IMR-90 (cell line): ENCODE measurements around the gene RIC3. TPM values are rescaled to one million over a fixed set of nuclear protein-coding genes. Genes with fewer than 3 reads are reported as not detected.

Source experiments
- ATAC-seq: fragments of 200-7000 bp; cut with Tn5 transposase; 2 replicates; pipeline ENCODE4 v1.9.1; 2020; ENCODE audit warnings: low read depth, mild to moderate bottlenecking, moderate library complexity
- BruUV-seq: library from RNA; stranded (reverse); fragments of 400-500 nt; replicated peaks from 2 replicates; lab custom pipeline; 2021; lab: Mats Ljungman, UMichigan
- CTCF ChIA-PET: fragments of 300-600 bp; formaldehyde crosslinking; extraction: SDS; loops from one replicate; lab custom pipeline; 2021; ENCODE audit warnings: antibody characterized with exemption; lab: Yijun Ruan, JAX
- POLR2A ChIA-PET: fragments of 300-600 bp; sonication (Branson Sonifier 250); formaldehyde crosslinking; loops from one replicate; lab custom pipeline; 2022; ENCODE audit warnings: antibody characterized with exemption; ENCODE audit not compliant: unreplicated experiment; lab: Charles Lee
- DNase-seq: peaks from one replicate; pipeline ENCODE4 v3.0.0; 2013
- H2AFZ ChIP-seq: replicated peaks from 2 replicates; pipeline ENCODE3; 2013; ENCODE audit warnings: low read length, mild to moderate bottlenecking; ENCODE audit not compliant: poor library complexity
- H2AK5ac ChIP-seq: 2 replicates; pipeline ENCODE4 v1.6.1; 2013; ENCODE audit warnings: low read depth, low read length, inconsistent platforms
- H2AK9ac ChIP-seq: replicated peaks from 2 replicates; pipeline ENCODE3; 2013; ENCODE audit warnings: mild to moderate bottlenecking, low read depth, low read length, moderate library complexity; ENCODE audit not compliant: poor library complexity
- H2BK120ac ChIP-seq: 2 replicates; pipeline ENCODE4 v1.6.1; 2013; ENCODE audit warnings: low read depth, low read length, inconsistent platforms
- H2BK15ac ChIP-seq: 3 replicates; pipeline ENCODE4 v1.6.1; 2013; ENCODE audit warnings: low read depth, low read length, inconsistent platforms
- H2BK20ac ChIP-seq: 2 replicates; pipeline ENCODE4 v1.6.1; 2013; ENCODE audit warnings: low read depth, mild to moderate bottlenecking, inconsistent platforms, low read length, moderate library complexity
- H2BK5ac ChIP-seq: 2 replicates; pipeline ENCODE4 v1.6.1; 2013; ENCODE audit warnings: mild to moderate bottlenecking, low read depth, low read length, inconsistent platforms; ENCODE audit not compliant: poor library complexity, severe bottlenecking
- H3K14ac ChIP-seq: replicated peaks from 2 replicates; pipeline ENCODE4 v1.6.1; 2013; ENCODE audit warnings: low read depth, low read length, inconsistent platforms
- H3K18ac ChIP-seq: 2 replicates; pipeline ENCODE4 v1.6.1; 2013; ENCODE audit warnings: low read depth, low read length, control low read depth
- H3K23ac ChIP-seq: 2 replicates; pipeline ENCODE4 v1.6.1; 2013; ENCODE audit warnings: low read depth, low read length, inconsistent platforms
- H3K27ac ChIP-seq: 2 replicates; pipeline ENCODE4 v1.5.1; 2013; ENCODE audit warnings: mild to moderate bottlenecking, control low read depth, low read length; ENCODE audit not compliant: insufficient read depth
- H3K27me3 ChIP-seq: 2 replicates; pipeline ENCODE4 v1.6.1; 2013; ENCODE audit warnings: low read length; ENCODE audit not compliant: control insufficient read depth, insufficient read depth
- H3K36me3 ChIP-seq: 2 replicates; pipeline ENCODE4 v1.6.1; 2013; ENCODE audit warnings: low read length, mixed read lengths; ENCODE audit not compliant: control insufficient read depth, insufficient read depth
- H3K4ac ChIP-seq: 2 replicates; pipeline ENCODE4 v1.6.1; 2013; ENCODE audit warnings: low read depth, low read length, inconsistent platforms
- H3K4me1 ChIP-seq: 2 replicates; pipeline ENCODE4 v1.6.1; 2013; ENCODE audit warnings: low read length, mixed read lengths; ENCODE audit not compliant: control insufficient read depth, insufficient read depth
- H3K4me2 ChIP-seq: 2 replicates; pipeline ENCODE4 v1.6.1; 2013; ENCODE audit warnings: low read depth, mild to moderate bottlenecking, control low read depth, low read length, moderate library complexity
- H3K4me3 ChIP-seq: 2 replicates; pipeline ENCODE4 v1.5.1; 2013; ENCODE audit warnings: low read depth, mild to moderate bottlenecking, control low read depth, low read length, moderate library complexity; ENCODE audit not compliant: insufficient read depth
- H3K56ac ChIP-seq: 2 replicates; pipeline ENCODE4 v1.6.1; 2013; ENCODE audit warnings: low read length, inconsistent platforms; ENCODE audit not compliant: insufficient read depth; ENCODE audit errors: extremely low read depth
- H3K79me1 ChIP-seq, 2 experiments: 2 replicates each; pipeline ENCODE4 v1.6.1; 2013; ENCODE audit warnings: low read length in 2 of 2, inconsistent platforms in 1 of 2, low read depth in 1 of 2
- H3K9ac ChIP-seq: 2 replicates; pipeline ENCODE4 v1.6.1; 2013; ENCODE audit warnings: low read depth, low read length, control low read depth
- H3K9me1 ChIP-seq: 2 replicates; pipeline ENCODE4 v1.6.1; 2013; ENCODE audit warnings: low read length, inconsistent platforms; ENCODE audit not compliant: insufficient read depth
- H3K9me3 ChIP-seq: 2 replicates; pipeline ENCODE4 v1.6.1; 2013; ENCODE audit warnings: low read length; ENCODE audit not compliant: control insufficient read depth, insufficient read depth
- H4K20me1 ChIP-seq: 2 replicates; pipeline ENCODE4 v1.6.1; 2013; ENCODE audit warnings: low read length, inconsistent platforms; ENCODE audit not compliant: insufficient read depth
- H4K5ac ChIP-seq: 2 replicates; pipeline ENCODE4 v1.6.1; 2013; ENCODE audit warnings: mild to moderate bottlenecking, low read depth, low read length, control low read depth
- H4K8ac ChIP-seq, 2 experiments: 2 replicates each; pipeline ENCODE4 v1.6.1; 2013; ENCODE audit warnings: low read depth in 2 of 2, low read length in 2 of 2, control low read depth in 1 of 2, inconsistent platforms in 1 of 2
- H4K91ac ChIP-seq: 2 replicates; pipeline ENCODE4 v1.6.1; 2013; ENCODE audit warnings: low read depth, low read length, inconsistent platforms; ENCODE audit not compliant: insufficient read depth
- BHLHE40 ChIP-seq: fragments of 150-350 bp; IDR thresholded peaks from 2 replicates; pipeline ENCODE4 v1.6.1; 2016; ENCODE audit warnings: mild to moderate bottlenecking, low read depth, low read length
- USF2 ChIP-seq: fragments of 150-350 bp; IDR thresholded peaks from 2 replicates; pipeline ENCODE4 v1.6.1; 2017; ENCODE audit warnings: mild to moderate bottlenecking, antibody characterized with exemption, low read length, low read depth
- WGBS, 2 experiments: methylation state at CpG; one replicate each; pipeline versions ENCODE4 v1.1.5 to v1.1.7; 2013; ENCODE audit warnings: missing lambda C conversion rate in 2 of 2; ENCODE audit not compliant: insufficient read length in 1 of 2; ENCODE audit errors: extremely low coverage in 2 of 2; 5-methylcytosine and 5-hydroxymethylcytosine counted together
- dilution Hi-C: fragments of 300-500 bp; cut with HindIII; formaldehyde crosslinking; loops from one replicate; pipeline ENCODE4 v1.14.3; 2018; ENCODE audit warnings: low sequenced_read_pairs; ENCODE audit not compliant: unreplicated experiment
- in situ Hi-C: fragments of 300-500 bp; cut with MboI; formaldehyde crosslinking; loops from 3 replicates; pipeline ENCODE4 v1.14.3; 2019; ENCODE audit warnings: low sequenced_read_pairs, inconsistent platforms, mixed read lengths
- intact Hi-C: fragments of 100-400 bp; cut with micrococcal nuclease; formaldehyde crosslinking; loops from 2 replicates; pipeline ENCODE4 v1.10.0; 2022
- polyA plus RNA-seq, 3 experiments: library from polyadenylated mRNA; depleted of rRNA; stranded (reverse); fragments of >200 nt; gene quantifications; 2 replicates each; pipeline ENCODE4 v1.2.3, GENCODE V29; 2012; ENCODE audit warnings: low replicate concordance in 1 of 3
- total RNA-seq: library from RNA; depleted of rRNA; stranded (reverse); fragments of >200 nt; gene quantifications from 2 replicates; pipeline ENCODE4 v1.2.3, GENCODE V29; 2012

RIC3 gene
- total and polyA plus RNA-seq, 2 of the 4 experiments (the other 2 are of a cell fraction), result not detected

- H2BK5ac ChIP-seq, result no peak overlapping the region
- dilution Hi-C loops, result no loop called here
- no peak overlapping the region for H3K27ac ChIP-seq
- H3K9ac ChIP-seq, result no peak overlapping the region
- no peak overlapping the region for H3K56ac ChIP-seq
- BruUV-seq, result no TSS peak
- H2AK5ac ChIP-seq, result no peak overlapping the region
- H2AFZ ChIP-seq, result no peak overlapping the region
- H2BK20ac ChIP-seq, result no peak overlapping the region
- ATAC-seq (no peak), DNase-seq (no peak)
- H3K18ac ChIP-seq, result no peak overlapping the region
- H2AK9ac ChIP-seq, result no peak overlapping the region
- H4K5ac ChIP-seq, result no peak overlapping the region
- no peak for TF ChIP-seq USF2
- 0 out of 2 replicates have a peak, but pooled peaks have one; percentile 9 for TF ChIP-seq BHLHE40
- H4K91ac ChIP-seq, result no peak overlapping the region
- in situ Hi-C loops, result loop anchor here (25.0 kb wide), 1 partner anchor 397 kb away; no protein-coding TSS in a partner anchor
- no CpG with 5 or more reads among the region's 1 CpG for WGBS, 2 experiments
- no peak overlapping the region for H4K8ac ChIP-seq
- intact Hi-C loops, result no loop called here
- no peak overlapping the region for H2BK120ac ChIP-seq
- H3K4me3 ChIP-seq, result no peak overlapping the region
- peaks cover 5% of the 10 kb centered on the region; the same call in 1 of the 2 replicates for H3K9me1 ChIP-seq
- H3K4me2 ChIP-seq, result no peak overlapping the region
- H4K20me1 ChIP-seq, result peaks cover 44% of the 10 kb centered on the region; the same call in 1 of the 2 replicates
- no peak overlapping the region for H3K14ac ChIP-seq
- H2BK15ac ChIP-seq, result no peak overlapping the region
- no peak overlapping the region for H3K4ac ChIP-seq
- ChIA-PET CTCF (no interaction called here), POLR2A (no interaction called here)
- H3K23ac ChIP-seq, result no peak overlapping the region
- H3K4me1 ChIP-seq, result peaks cover 9% of the 10 kb centered on the region
- peaks cover 3% of the 10 kb centered on the region; the same call in 1 of the 2 replicates for H3K27me3 ChIP-seq
- peaks cover 6 to 37% of the 10 kb centered on the region in 2 experiments; a peak in 2 of 4 replicates for H3K79me1 ChIP-seq
- H3K9me3 ChIP-seq, result no peaks in the 10 kb centered on the region
- no peaks in the 10 kb centered on the region for H3K36me3 ChIP-seq
Measured at GRCh38 chr11:8083871-8084281, 84.9 kb downstream of the RIC3 start.
